EH (cell line): ENCODE measurements around the gene PRF1.
"Not testable (repeated sequence)": the region's sequence is repeated elsewhere in the genome, so short reads cannot be mapped to it uniquely, and the experiment has no call there.

Experiments used
- DNase-seq: peaks from one replicate; pipeline ENCODE4 v3.0.0-alpha.2; 2015; ENCODE audit warnings: low read depth

The PRF1 gene

GRCh38 chr10:70593513-70593890, 9.0 kb downstream of the PRF1 start:
- no peak for DNase-seq

DNA sequence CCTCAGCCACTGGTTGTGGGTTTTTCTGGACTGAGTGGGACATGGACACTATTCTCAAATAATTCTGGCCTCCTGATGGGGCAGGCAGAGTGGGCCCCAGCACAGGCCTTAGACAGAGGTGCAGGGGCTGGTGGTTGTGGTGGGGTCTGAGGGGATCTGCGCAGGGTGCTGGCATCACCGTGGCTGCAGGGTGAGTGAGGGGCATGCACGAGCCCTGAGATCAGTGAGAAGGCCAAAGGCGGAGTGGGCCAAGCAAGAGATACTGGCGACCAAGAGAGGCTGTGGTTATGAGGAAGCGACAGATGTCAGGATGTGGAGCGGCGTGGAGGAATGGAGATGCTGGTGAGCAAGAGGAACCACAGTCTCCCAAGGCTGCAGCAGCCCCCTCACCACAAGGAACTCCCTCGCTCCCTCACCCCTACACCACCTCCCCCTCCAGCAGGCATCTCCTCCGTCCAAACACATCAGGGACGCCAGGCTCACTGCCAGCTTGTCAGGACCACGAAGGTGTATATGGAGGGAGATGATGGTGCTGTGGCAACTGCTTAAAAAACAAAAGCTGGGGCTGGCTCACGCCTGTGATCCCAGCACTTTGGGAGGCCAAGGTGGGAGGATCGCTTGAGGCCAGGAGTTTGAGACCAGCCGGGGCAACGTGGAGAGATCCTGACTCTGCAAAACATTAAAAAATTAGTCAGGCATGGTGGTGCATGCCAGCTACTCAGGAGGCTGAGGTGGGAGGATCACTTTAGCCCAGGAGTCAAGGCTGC, 9.6 kb downstream of the PRF1 start:
- no peak for DNase-seq

DNA sequence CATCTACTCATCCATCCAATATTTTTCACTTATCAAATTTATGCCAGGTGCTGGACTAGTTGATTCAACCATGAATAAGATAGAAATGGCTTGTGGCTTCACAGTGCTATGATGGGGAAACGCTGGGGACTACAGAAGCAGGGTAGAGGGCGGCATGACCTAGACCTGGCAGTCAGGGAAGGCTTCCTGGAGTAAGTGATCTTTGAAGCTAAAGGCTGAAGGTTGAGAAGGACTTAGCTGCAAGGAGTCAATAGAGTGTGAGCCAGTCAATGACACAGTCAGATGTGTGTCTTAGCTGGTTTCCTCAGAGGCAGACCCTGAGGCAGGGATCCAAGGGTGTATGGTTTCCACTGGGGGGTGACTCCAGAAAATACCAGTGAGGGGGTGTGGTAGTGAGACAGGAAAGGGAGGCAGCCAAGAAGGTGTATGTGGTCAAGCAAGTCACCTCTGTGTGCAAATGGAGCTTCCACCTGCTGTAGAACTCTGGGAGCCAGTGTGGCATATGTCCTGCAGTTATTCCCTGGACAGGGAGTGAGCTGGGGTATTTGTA, 10.3 kb downstream of the PRF1 start:
- DNase-seq, result no peak

DNA sequence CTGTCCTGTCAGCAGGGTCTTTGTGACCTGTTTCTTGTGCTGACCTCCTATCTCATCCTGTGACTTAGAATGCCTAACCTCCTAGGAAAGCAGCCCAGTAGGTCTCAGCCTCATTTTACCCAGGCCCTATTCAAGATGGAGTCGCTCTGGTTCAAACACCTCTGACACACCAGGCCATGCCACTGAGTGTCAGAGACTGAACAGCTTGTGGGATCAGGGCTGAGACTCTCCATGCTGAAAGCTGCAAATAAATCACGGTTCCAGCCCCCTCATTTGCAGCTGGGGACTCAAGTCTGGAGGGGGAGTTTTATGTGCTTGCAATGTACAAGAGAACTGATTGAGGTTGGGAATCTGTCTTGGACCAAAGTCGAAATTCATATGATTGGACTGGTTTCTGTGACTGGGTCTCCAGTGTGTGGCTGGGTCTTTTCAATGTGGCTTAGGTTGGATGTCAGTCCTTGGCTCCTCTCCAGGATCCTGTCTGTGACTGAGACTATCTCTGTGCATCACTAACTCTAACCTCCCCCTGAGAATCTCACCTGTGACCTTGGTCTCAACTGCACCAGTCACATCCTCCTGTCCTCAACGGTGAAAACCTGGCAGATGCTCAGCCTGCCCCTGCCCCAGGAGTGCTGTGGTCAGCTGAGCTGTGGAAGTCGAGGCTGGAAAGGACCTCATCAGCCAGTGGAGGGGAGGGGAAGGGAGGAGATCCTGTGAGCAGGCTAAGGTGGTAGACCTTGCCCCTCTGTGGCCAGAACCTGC, 11.7 kb downstream of the PRF1 start:
- DNase-seq, result no peak

DNA sequence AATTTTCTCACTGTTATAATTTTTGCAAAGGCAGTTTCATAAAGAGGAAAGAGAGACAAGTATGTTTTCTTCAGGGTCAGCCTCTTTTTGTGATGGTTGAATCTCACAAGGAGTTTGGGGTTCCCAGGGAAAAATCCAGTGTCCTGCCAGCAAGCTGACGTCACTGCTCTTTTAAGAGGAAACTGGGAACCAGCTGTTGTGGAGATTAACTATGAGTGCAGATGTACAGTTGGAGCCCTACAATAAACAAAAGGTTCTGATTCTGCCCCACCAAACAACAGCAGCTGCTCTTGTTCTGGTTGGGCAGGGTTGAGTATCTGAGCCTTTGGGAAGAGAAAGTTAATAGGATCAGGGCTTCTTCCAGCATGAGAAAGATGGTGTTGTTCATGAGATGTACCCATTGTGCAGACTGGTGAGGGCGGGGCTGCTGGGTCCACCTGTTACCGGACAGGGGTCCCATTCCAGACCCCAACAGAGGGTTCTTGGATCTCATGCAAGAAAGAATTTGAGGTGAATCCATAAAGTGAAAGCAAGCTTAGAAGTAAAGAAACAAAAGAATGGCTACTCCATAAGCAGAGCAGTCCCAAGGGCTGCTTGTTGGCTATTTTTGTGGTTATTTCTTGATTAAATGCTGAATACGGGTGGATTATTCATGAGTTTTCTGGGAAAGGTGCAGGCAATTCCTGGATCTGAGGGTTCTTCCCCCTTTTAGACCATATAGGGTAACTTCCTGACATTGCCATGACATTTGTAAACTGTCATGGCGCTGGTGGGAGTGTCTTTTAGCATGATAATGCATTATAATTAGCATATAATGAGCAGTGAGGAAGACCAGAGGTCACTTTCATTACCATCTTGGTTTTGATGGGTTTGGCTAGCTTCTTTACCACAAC, 12.5 kb downstream of the PRF1 start:
- DNase-seq, result peak; percentile 13

DNA sequence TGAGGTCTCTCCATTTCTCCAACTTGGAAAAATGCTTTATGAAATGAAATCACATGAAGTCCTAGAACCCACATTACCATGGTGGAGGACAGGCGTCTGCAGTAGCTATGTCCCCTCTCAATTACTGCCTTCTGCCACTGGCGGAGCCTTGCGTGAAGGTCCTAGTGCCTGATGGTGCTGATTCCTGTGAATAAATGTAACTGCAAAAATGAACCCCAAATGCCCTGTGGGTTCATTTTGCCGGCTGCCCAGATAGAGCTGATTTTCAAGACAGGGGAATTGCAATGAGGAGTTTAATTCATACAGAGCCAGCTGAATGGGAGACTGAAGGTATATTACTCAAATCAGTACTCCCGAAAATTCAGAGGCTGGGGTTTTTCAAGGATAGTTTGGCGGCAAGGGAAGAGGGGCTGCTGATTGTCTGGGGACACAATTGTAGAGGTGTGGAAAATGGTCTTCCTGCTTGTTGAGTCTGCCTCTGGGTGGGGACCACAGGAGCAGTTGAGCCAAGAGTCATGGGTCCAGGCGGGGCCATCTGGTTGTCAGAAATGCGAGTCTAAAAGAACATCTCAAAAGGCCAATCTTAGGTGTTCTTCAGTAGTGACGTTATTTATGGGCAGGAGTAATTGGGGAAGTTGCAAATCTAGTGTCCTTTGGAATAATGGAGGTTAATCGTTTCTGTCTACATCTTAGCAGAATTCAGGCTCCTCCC, 13.5 kb downstream of the PRF1 start:
- DNase-seq, result no peak

DNA sequence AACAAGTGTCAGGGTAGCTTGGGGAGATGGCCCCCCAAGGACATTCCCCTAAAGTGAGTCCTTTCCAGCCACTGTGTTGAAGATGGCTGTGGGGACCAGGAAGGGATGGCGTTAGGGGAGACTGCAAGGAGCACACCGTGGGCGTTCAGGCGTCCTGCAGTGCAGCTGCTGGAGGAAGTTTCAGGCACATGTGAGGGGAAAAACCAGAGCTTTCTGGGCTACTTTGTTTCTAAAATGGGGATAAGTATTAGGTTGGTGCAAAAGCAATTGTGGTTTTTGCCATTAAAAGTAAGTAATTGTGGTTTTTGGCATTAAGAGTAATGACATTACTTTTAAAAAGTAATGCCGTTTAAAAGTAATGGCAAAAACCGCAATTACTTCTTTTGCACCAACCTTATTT, 14.3 kb downstream of the PRF1 start:
- DNase-seq, result no peak

GRCh38 chr10:70587045-70587658, 15.4 kb downstream of the PRF1 start:
- DNase-seq, result no peak

DNA sequence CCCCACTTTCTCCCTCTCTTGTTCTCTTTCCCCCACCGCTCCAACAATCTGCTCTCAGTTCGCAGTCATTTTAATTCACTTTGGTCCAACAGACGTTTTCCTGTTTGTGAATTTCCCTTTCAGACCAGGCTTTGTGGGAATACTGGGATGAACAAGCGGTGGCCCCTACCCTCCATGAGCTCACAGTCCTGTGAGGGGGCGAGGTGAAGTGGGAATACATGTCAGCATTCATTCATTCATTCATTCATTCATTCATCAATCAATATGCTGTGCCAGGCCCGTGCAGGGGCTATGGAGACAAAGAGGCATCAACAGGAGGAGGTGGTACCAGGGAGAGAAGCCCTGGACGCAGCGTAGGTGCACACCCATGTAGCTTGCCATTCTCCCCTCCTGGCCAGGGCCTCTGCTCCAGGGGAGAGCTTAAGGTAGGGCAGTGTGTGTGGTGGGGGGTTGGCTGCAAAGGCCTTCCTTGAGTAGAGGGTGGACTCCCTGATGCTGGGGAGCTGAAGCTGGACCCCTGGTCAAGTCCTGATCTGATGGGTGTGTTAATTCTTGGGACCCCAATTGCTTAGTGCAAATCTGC, 16.1 kb downstream of the PRF1 start:
- DNase-seq, result no peak

DNA sequence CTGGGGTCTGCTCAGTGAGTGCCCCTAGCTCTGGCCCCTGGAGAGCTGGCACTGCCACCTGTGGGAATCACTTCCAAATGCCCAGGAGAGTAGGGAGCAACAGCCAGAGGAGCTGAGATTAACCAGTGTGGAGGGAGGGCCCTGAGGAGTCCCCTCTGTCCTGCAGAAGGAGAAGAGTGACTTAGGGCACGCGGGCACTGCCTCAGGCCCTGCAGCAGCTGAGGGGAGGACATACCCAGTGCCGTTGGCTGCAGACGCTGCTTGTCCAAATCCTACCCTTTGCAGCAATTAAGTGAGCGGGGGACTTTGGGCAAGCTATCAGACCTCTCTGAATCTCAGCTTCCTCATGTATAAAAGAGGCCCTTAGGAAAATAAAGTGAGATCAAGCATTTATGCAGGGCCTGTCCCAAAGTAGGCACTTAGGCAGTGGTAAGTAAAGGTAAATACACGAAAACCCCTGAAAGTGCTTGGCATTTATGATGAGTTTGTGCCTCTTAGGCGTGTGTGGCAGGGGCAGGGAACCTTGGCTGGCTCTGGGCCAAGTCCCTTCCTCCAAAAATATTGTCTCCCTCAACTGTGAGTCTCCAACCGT, 16.9 kb downstream of the PRF1 start:
- no peak for DNase-seq

DNA sequence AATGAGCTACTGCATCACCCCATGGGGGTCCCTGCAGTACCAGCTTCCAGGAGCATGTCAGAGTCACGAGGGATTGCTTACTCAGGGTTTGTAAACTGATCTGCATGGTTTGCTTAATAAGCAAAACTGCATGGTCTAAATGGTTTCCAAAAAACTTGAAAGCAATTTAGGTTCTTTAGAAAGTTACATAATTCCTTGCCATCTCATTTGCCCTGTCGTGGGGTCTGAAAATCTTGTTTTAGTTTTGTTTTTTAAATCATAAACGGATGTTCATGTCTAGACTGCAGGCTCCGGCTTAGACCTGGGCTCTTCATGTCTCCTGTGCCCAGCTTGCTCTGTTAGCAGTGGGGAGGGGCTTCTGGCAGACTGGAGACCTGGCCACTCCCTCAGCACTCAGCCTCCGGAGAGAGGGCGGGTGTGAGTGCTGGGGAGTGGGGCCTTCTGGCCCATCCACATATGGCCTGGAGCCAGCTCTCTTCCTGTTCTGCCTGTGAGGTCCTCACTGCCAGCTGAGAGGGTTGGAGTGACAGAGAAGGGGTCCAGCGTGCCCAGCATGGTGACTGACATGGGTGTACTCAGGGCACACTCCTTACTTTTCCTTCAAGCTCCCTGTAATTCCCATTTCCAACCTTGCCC, 17.5 kb downstream of the PRF1 start:
- no peak for DNase-seq

DNA sequence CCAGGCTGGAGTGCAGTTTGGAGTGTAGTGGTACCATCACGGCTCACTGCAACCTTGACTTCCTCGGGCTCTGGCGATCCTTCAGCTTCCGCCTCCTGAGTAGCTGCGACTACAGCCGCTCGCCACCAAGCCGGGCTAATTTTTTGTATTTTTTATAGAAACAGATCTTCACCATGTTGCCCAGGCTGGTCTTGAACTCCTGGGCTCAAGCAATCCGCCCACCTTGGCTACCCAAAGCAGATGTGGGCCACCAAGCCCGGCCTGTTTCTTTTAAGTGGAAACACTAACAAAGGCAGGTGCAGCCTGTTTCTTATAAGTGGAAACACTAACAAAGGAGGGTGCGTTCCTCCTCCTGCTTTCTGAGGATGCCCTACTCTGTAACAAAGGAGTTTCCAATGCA, 18.2 kb downstream of the PRF1 start:
- no peak for DNase-seq

DNA sequence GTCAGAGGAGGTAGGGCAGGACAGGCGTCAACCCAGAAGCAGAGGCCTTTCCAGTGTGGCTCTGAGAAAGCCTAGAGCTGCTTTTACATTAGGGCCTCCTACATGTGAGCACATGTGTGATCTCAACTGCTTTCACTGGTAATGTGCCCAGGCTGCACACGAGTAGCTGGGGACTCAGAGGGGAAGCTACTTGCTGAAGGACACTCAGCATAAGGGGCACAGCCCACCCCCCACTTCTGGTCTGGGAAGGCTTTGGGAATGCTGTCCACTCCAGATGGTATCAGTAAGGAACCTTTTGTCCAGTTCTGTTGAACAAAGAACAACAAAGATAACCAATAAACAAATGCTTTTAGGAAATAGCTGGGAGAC, 18.9 kb downstream of the PRF1 start:
- no peak for DNase-seq

DNA sequence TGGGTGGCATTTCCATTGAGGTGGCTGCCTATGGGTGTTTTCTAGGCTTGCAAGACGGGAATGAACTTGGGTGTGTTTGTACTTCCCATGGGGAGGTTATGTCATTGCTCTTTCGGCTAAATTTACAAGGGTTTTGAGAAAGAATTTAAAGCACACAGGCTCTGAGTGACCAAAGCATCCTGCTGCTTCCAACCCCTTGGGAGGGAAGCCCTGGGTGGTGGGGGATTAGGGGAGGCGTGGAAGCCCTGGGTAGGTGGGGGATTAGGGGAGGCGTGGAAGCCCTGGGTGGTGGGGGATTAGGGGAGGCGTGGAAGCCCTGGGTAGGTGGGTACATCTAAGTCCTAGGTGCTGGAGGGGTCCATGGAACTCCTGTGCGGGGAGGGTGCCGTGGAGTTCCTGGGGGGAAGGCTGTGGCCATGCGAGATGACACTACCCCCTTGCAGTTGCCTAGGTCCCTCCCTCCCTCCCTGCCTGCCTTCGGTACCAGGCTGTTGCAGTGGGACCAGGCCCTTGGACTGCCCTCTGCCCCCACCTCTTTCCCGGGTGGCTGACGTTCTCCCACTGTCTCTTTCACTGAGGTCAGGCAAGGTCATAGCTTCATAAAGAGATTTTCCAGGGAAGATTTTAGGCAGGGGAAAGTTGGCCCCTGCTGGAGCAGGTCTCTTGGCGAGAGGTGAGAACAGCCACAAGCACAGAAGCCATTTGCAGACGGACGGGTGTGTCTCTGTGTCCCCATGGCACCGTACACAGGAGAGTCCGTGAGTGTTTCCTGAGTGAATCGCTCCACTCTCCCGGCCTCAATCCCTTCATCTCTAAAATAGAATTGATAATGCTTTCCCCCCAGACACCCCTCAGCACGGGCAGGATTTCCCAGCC, 19.5 kb downstream of the PRF1 start:
- no peak for DNase-seq

DNA sequence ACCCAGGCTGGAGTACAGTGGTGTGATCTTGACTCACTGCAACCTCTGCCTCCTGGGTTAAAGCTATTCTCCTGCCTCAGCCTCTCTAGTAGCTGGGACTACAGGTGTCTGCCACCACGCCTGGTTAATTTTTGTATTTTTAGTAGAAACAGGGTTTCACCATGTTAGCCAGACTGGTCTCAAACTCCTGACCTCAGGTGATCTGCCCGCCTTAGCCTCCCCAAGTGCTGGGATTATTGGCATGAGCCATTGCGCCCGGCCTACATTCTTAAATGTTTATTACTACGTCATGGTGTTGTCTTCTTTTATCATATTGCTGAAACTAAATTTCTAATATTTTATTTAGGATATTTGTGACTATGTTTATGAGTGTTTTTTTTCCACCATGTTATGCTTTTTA, 21.4 kb downstream of the PRF1 start:
- not testable (repeated sequence) for DNase-seq

GRCh38 chr10:70579234-70580002, 23.1 kb downstream of the PRF1 start:
- DNase-seq, result peak; percentile 9

DNA sequence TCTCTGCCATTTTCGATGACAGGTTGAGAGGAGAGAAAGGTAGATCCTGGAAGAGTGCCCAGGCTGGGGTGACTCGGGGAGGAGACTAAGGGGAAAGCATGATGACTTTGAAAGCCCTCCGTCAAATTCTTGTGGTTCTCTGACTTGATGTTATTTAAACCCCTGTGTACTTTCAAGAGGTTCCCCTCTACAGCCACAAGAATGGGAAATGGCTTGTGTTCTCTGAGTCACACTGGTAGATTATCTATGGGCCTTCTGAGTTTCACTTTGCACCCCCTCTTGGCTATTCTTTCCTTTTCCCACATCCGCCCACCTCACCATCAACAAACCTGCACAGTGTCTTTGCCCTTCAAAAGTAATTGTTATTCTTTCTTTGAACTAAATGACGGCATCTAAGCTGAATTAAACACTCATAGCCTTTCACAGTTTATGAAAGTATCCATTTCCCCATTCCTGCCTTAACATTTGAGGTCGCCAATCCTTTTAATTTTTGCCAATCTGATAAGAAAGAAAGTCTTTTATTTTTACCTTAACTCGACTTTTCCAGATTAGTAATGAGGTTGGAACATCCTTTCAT, 24.1 kb downstream of the PRF1 start:
- peak; percentile 59 for DNase-seq
